T-helper 2 cell treated with Interferon-gamma antibody and Interleukin-4, amounts not matched to agents 5 μg/mL and 100 μg/mL, for 36 hours (primary cell): ENCODE data around the gene MXD1.
A peak's percentile ranks its signal among the peaks of the same experiment; 100 is the strongest.
"Not testable (repeated sequence)": the region's sequence is repeated elsewhere in the genome, so short reads cannot be mapped to it uniquely, and the experiment has no call there.

Source experiments
- DNase-seq: peaks from one replicate; pipeline ENCODE4 v3.0.0; 2021; ENCODE audit warnings: low spot score
- H3K27ac Mint-ChIP-seq: one replicate; pipeline ENCODE4 v1.8.0; 2021; ENCODE audit warnings: mild to moderate bottlenecking, mixed read lengths
- H3K27me3 Mint-ChIP-seq: one replicate; pipeline ENCODE4 v1.8.0; 2021; ENCODE audit warnings: low read depth, mixed read lengths
- H3K36me3 Mint-ChIP-seq: one replicate; pipeline ENCODE4 v1.8.0; 2021; ENCODE audit warnings: low read depth, mixed read lengths
- H3K4me1 Mint-ChIP-seq: one replicate; pipeline ENCODE4 v1.8.0; 2021; ENCODE audit warnings: low read depth, mixed read lengths
- H3K4me3 Mint-ChIP-seq: one replicate; pipeline ENCODE4 v1.8.0; 2022; ENCODE audit warnings: mild to moderate bottlenecking, moderate library complexity, mixed read lengths
- H3K9me3 Mint-ChIP-seq: one replicate; pipeline ENCODE4 v1.8.0; 2021; ENCODE audit warnings: mixed read lengths

Gene MXD1

DNA sequence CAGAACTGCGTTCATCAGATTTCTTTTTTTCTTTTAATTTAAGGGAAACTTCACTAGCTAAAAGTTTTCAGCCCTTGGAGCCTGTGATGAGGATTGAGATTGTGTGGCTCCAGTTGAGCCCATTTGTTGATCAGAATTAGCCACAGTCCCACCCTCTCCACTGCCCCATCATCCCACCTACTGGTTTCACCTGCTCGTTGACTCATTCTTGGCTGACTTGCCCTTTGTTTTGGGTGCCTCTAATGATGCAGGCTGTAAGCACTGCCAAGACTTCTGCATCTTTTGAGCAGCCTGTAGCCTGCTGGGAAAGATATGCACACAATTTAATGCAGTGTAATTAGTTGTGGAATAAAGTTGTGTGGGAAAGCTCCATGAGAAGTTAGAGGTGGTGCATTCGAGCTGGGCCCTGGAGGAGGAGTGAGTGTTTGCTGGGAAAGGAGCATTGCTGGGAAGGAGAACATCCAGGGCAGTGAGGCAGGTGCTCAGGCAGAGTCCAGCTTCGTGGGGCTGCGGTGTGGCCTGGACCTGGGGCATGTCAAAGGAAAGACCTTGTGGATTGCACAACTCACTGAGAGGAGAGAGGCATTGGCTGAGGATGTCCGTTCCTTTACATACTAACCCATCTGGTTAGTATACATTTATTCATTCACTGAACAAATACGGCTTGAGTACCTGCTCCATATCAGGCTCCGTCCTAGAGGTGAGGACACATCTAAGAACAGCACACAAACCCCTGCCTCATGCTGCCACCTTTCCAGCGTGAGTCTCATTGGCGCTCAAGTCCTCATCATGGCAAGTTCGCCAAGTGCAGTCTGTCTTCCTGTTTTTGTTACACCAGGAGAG is 28.3 kb downstream of the MXD1 start:
- Mint-ChIP-seq H3K27me3 (no peaks in the 10 kb centered on the region), H3K4me3 (no peak overlapping the region), H3K36me3 (peaks cover 58% of the 10 kb centered on the region), H3K4me1 (peaks cover 42% of the 10 kb centered on the region), H3K9me3 (no peaks in the 10 kb centered on the region), H3K27ac (peak overlapping the region; percentile 55)
- no peak for DNase-seq

DNA sequence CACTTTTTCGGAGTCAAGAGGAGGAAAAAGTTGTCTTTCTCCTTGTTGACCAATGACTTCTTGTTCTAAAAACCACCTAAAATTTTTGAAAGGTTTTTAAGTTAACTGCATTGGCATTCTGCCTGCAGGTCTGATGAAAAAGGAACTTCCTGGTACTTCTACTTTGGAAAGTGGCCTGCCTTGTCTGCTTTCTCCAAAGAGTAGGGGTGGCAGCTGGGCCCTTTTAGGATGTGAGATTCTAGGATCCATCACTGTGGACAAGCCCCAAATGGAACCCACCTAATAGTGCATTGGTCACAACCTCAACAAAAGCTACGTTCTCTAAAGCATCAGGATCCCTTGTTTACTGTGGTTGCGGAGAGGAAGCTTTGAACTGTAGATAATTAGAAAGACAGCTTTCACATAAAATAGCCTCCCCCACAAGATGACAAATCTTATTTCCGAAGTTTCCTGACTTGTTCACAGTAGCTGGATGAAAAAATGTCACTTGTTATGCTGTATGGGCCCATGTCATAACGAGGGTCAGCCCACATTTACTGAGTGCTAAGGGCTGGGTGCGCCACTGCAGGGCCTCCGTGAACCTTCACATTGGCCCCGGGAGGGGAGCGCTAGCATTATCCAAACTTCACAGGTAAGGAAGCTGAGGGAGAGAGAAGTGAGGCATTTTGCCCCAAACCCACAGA is 29.1 kb downstream of the MXD1 start:
- no peak overlapping the region for H3K27ac Mint-ChIP-seq
- H3K9me3 Mint-ChIP-seq, result no peaks in the 10 kb centered on the region
- no peaks in the 10 kb centered on the region for H3K27me3 Mint-ChIP-seq
- DNase-seq, result no peak
- H3K4me1 Mint-ChIP-seq, result peaks cover 43% of the 10 kb centered on the region
- H3K4me3 Mint-ChIP-seq, result no peak overlapping the region
- peaks cover 51% of the 10 kb centered on the region for H3K36me3 Mint-ChIP-seq

DNA sequence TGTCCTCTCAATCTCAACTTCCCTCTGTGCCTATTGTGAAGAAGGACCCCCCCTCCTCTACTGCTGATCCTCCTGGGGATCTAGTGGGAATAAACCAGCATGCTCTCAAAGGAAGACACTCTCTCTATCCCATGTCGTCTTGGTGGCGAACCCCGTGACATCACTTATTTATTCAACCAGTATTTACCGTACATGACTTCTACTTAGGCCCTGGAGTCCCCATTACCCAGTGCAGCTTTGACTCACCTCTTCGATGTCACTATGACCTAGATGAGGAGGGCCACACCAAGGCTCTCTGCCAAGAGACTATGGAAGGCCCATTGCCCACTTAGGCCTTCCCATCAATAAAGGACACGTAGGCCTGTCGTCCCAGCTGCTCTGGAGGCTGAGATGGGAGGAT is 29.8 kb downstream of the MXD1 start:
- no peaks in the 10 kb centered on the region for H3K27me3 Mint-ChIP-seq
- H3K27ac Mint-ChIP-seq, result peak overlapping the region; percentile 43
- no peak for DNase-seq
- H3K9me3 Mint-ChIP-seq, result no peaks in the 10 kb centered on the region
- peaks cover 44% of the 10 kb centered on the region for H3K36me3 Mint-ChIP-seq
- H3K4me3 Mint-ChIP-seq, result no peak overlapping the region
- H3K4me1 Mint-ChIP-seq, result peaks cover 44% of the 10 kb centered on the region

DNA sequence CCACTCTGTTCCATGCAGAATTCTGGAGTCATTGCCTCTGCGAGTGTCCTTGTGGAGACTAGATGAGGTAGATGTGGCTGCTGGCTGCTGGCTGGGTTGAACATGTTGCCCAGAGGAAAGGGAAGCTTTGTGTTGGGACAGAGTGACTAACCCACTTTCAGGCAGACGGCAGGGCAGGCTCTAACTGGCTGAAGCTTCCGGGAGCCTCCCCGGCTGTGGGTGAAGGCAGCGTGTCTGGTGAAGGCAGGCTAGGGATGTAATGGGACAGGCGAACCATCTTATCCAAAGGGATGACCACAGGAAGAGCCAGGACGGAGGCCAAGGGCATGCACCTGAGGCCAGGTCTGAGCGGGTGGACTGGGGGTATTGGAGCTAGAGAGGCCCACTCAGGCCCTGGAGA is 30.5 kb downstream of the MXD1 start:
- Mint-ChIP-seq H3K9me3 (no peaks in the 10 kb centered on the region), H3K4me3 (peak overlapping the region; percentile 62), H3K4me1 (peaks cover 44% of the 10 kb centered on the region), H3K36me3 (peaks cover 37% of the 10 kb centered on the region), H3K27me3 (no peaks in the 10 kb centered on the region), H3K27ac (peak overlapping the region; percentile 90)
- no peak for DNase-seq

DNA sequence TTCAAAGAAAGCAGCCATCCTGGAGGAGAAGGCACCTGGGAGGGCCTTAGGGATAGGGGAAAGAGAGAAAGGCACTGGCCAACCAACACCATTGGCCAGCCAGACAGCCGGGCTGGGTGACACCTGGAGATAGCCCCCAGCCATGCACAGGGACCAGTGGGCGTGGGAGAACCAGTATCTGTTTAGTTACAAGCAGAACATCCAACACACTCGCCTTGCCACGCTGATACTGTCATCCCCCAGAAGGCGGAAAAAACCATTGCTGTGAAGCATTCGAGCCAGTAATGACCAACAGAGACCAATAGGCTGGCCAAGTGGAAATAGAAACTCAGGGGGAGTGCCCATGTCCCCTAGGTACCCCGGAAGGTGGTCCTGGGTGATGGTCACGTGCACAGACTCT is 31.0 kb downstream of the MXD1 start:
- H3K36me3 Mint-ChIP-seq, result peaks cover 33% of the 10 kb centered on the region
- H3K27ac Mint-ChIP-seq, result peak overlapping the region; percentile 90
- no peak for DNase-seq
- H3K4me3 Mint-ChIP-seq, result peak overlapping the region; percentile 62
- peaks cover 44% of the 10 kb centered on the region for H3K4me1 Mint-ChIP-seq
- no peaks in the 10 kb centered on the region for H3K9me3 Mint-ChIP-seq
- H3K27me3 Mint-ChIP-seq, result no peaks in the 10 kb centered on the region

DNA sequence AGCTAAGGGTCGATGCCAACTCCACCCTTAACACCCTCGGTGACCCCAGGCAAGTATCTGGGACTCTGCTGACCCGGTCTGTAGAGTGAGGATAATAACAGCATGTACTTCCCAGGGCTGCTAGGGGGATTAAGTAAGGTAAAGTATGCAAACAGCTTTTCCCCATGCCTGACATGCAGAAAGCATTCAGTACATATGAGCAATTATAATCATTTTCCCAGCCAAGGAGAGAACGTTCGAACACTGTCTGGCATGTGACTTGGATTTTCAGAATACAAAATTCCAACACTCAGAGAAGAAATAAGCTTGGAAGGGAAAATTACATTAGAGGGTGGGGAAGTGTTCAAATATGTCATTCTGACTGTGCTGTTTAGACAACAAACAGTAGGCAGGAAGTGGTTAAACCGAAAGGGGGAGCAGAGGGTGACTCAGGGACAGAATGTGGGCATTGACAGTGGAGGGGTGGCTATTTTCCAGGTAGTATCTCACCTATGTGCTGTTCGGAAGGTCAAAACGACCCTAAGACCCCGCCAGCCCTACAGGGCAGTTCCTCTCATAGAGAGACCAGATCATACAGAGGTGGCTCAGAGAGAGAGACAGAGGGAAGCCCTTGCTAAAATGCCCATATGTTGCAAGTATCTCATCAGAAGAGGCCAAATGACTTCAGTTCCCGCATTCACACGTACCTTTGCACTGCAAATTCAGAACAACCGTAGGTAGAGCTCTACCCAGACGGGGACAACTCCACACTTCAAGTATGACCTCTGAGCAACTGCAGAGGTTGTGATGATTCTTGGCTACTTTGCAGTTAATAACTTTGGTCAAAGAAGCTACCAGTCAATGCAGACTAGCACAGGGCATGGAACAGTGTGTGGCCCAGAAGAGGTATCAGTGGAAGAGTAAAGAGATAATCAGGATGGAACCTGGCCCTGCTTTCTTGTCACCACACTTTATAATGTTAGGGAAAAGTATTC is 31.7 kb downstream of the MXD1 start:
- Mint-ChIP-seq H3K27me3 (no peaks in the 10 kb centered on the region), H3K4me1 (peaks cover 44% of the 10 kb centered on the region), H3K4me3 (peak overlapping the region; percentile 62), H3K9me3 (no peaks in the 10 kb centered on the region), H3K36me3 (peaks cover 26% of the 10 kb centered on the region), H3K27ac (peak overlapping the region; percentile 90)
- peak; percentile 65 for DNase-seq

DNA sequence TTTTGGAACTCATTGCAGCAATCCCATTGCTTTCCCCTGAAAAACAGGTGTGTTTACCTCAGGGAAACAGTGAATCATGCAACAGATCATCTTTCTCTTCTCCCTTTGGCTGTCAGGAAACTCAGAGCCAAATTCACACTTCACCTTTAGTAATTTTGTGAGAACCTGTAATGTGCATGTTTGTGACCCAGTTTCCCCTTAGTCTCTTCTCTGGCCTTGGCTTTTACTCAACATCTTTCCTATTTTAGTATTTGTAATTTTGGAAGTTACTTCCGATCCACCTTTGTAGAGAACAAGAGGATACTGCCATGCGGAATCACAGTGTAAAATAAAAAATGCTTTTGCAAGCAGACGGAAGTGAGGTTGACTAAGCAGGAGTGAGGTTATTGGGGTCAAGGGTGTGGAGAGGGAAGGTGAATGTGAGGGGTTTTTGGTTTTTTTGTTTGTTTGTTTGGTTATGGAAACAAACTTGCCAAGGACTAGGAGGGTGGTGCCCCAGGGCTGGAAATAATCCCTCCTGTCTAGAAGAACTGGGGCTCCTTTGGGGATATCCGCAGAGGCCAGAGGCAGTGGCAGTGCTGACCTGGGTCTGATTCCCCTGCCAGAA is 32.5 kb downstream of the MXD1 start:
- Mint-ChIP-seq H3K4me1 (peaks cover 47% of the 10 kb centered on the region), H3K4me3 (peak overlapping the region; percentile 62), H3K36me3 (peaks cover 18% of the 10 kb centered on the region), H3K27ac (peak overlapping the region; percentile 90), H3K27me3 (no peaks in the 10 kb centered on the region), H3K9me3 (no peaks in the 10 kb centered on the region)
- DNase-seq, result no peak

DNA sequence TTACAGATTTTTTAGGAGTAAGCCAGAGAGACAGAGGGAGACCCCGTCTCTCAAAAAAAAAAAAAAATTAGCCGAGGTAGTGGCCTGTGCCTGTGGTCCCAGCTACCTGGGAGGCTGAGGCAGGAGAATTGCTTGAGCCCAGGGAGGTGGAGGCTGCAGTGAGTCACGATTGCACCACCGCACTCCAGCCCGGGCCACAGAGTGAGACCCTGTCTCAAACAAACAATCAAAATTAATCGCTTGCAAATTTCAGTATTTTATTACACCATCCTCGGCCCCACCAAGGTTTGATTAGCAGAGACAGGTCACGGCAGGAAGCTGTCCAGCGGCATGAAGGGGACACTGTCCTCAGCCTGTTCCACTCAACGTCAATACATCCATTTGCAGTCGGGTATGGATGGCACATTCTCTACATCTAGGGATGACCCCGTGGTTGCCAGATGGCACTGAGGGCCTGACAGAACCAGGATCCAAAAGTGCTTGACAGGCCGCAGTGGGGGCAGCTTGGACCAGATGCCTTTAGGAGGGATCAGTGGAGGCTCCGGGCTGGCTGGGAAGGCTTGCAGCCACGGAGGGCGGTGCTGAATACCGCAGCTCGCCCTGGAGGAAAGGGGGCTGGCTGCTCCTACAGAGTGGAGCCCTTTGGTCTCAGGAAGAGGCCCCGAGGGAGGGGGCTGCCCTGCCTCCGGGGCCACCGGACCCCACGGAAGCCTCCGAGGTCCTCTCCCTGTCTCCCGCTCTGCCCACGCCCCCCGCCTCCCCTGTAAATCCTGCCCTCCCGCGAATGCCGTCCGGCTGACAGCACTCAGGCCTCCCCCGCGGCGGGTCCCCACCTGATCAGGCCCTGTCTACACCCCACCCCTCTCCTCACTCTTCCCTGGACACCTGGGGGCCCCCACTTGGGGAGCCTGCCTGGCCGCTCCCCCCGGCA is 33.4 kb downstream of the MXD1 start:
- Mint-ChIP-seq H3K27ac (no peak overlapping the region), H3K27me3 (no peaks in the 10 kb centered on the region), H3K9me3 (no peaks in the 10 kb centered on the region), H3K4me3 (no peak overlapping the region), H3K36me3 (peaks cover 12% of the 10 kb centered on the region), H3K4me1 (peaks cover 49% of the 10 kb centered on the region)
- no peak for DNase-seq

DNA sequence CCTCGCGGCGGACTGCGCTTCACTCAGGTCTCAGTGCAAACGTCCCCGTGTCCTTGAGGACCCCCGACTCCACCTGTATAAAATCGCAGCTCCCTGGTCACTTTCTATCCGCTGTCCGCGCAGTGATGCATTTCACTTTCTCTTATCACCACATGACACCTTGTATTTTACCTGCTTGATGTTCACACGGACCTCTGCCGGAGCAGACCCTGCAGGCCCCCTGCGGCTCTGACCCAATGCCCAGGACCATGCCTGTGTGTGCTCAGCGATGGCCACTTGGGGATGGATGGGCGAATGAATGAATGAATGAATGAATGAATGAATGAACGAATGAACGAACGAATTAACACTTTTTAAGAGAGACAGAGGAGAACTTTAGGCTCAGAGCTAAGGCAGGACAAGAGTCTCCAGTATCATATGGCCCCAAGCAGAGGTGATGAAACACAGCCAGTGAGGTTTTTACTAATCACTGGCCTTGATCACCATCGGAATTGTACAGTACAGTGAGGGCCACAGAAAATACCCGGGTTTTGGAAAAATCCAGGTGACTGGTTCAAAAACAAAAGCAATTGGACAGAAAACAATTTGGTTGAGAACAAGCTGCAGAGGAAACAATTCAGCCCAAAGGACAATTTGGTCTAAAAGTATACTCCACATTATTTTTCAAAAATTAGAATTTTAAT is 34.2 kb downstream of the MXD1 start:
- Mint-ChIP-seq H3K4me1 (peaks cover 45% of the 10 kb centered on the region), H3K36me3 (peaks cover 6% of the 10 kb centered on the region), H3K4me3 (no peak overlapping the region), H3K27me3 (no peaks in the 10 kb centered on the region), H3K9me3 (no peaks in the 10 kb centered on the region), H3K27ac (peak overlapping the region; percentile 34)
- no peak for DNase-seq

DNA sequence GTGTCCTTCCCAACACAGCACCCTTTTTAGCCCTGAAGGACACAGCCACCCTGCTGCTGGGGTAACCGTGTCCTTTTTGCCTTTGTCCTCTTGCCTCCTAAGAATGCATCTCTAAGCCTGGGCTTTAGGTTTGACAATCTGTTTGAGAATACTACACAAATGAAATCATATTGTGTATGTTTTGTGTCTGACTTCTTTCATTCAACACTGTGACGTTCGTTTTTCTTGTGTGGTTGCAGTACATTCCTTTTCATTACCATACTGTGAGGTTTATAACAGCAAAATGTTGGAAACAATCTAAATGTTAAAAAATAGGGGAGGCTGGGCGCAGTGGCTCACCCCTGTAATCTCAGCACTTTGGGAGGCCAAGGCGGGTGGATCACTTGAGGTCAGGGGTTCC is 35.3 kb downstream of the MXD1 start:
- DNase-seq, result no peak
- Mint-ChIP-seq H3K27ac (no peak overlapping the region), H3K4me1 (peaks cover 36% of the 10 kb centered on the region), H3K4me3 (no peak overlapping the region), H3K36me3 (peaks cover 1% of the 10 kb centered on the region), H3K9me3 (no peaks in the 10 kb centered on the region), H3K27me3 (no peaks in the 10 kb centered on the region)

DNA sequence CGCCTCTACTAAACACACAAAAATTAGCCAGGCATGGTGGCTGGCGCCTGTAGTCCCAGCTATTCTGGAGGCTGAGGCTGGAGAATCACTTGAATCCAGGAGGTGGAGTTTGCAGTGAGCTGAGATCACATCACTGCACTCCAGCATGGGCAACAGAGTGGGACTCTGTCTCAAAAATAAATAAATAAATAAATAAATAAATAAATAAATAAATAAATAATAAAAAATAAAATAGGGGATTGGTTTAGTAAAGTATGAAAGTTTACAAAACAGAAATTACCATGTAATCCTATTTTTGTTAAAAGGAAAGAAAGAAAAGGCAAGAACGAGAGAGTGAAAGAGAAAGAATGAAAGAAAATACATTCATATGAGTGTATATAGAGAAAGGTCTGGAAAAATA is 35.8 kb downstream of the MXD1 start:
- Mint-ChIP-seq H3K4me1 (peaks cover 32% of the 10 kb centered on the region), H3K27ac (peak overlapping the region; percentile 28)
- H3K36me3 Mint-ChIP-seq, H3K27me3 Mint-ChIP-seq, DNase-seq, H3K4me3 Mint-ChIP-seq, H3K9me3 Mint-ChIP-seq: not testable (repeated sequence)

DNA sequence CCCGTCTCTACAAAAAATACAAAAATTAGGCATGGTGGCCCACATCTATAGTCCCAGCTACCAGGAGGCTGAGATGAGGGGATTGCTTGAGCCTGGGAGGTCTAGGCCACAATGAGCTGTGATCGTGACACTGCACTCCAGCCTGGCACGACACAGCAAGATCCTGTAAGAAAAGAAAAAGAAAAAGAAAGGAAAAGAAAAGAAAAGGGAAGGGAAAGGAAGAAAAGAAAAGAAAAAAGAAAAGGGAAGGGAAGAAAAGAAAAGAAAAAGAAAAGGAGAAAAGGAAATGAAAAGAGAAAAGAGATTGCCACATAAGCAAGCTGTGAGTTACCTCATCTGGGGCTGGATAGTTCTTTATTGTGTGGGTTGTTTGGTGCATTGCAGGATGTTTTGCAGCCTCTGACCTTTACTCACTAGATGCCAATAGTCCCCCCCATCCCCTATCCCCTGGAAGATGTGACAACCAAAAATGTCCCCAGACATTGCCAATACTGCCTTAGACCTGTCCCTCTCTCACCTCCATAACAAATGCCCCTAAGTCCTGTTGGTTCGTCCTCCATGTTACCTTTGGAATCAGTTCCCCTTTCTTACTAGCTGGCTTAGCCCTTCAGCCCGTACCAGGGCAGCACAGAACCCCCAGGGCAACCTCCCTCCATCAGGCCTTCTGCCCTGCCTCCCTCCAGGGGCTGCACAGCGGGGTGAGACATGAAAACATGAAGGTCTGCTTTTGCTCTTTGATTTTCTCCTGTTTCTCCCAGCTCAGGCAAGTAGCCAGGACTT is 37.6 kb downstream of the MXD1 start:
- no peaks in the 10 kb centered on the region for H3K9me3 Mint-ChIP-seq
- peaks cover 13% of the 10 kb centered on the region for H3K4me1 Mint-ChIP-seq
- peaks cover 15% of the 10 kb centered on the region for H3K27me3 Mint-ChIP-seq
- H3K27ac Mint-ChIP-seq, result peak overlapping the region; percentile 21
- no peak for DNase-seq
- no peaks in the 10 kb centered on the region for H3K36me3 Mint-ChIP-seq
- H3K4me3 Mint-ChIP-seq, result no peak overlapping the region
